RWPE2 (cell line): ENCODE data around the gene MRM2.

Source experiments
- ATAC-seq: fragments of 200-7000 bp; cut with Tn5 transposase; 3 replicates; pipeline ENCODE4 v1.9.1; 2021; ENCODE audit warnings: low read depth
- DNase-seq: peaks from one replicate; pipeline ENCODE4 v3.0.0-alpha.2; 2020; ENCODE audit warnings: low spot score
- H3K27ac ChIP-seq: fragments of 450-650 bp; 2 replicates; pipeline ENCODE4 v1.5.1; 2017; ENCODE audit warnings: mild to moderate bottlenecking; ENCODE audit not compliant: poor library complexity, severe bottlenecking
- H3K27me3 ChIP-seq: fragments of 250-450 bp; sonication (Bioruptor Pico); 2 replicates; pipeline ENCODE4 v1.5.1; 2021; ENCODE audit warnings: mild to moderate bottlenecking, moderate library complexity; ENCODE audit not compliant: insufficient read depth, poor library complexity, severe bottlenecking
- H3K36me3 ChIP-seq: fragments of 250-450 bp; sonication (Bioruptor Pico); 2 replicates; pipeline ENCODE4 v1.5.1; 2020; ENCODE audit warnings: low read depth, mild to moderate bottlenecking, moderate library complexity
- H3K4me1 ChIP-seq: fragments of 250-450 bp; sonication (Bioruptor Pico); 2 replicates; pipeline ENCODE4 v1.5.1; 2021; ENCODE audit warnings: mild to moderate bottlenecking, moderate library complexity; ENCODE audit not compliant: insufficient read depth, poor library complexity, severe bottlenecking
- H3K4me3 ChIP-seq: fragments of 250-450 bp; sonication (Bioruptor Pico); 2 replicates; pipeline ENCODE4 v1.5.1; 2021; ENCODE audit warnings: mild to moderate bottlenecking, moderate library complexity; ENCODE audit not compliant: severe bottlenecking
- H3K9me3 ChIP-seq: fragments of 250-450 bp; sonication (Bioruptor Pico); 2 replicates; pipeline ENCODE4 v1.5.1; 2021; ENCODE audit warnings: mild to moderate bottlenecking, moderate library complexity; ENCODE audit not compliant: severe bottlenecking
- TF ChIP-seq, protein P1 (sequence below): fragments of 450-650 bp; IDR thresholded peaks from one replicate; pipeline ENCODE4 v1.5.1; 2017; ENCODE audit warnings: mild to moderate bottlenecking, moderate library complexity; ENCODE audit not compliant: poor library complexity, severe bottlenecking

Gene MRM2

DNA sequence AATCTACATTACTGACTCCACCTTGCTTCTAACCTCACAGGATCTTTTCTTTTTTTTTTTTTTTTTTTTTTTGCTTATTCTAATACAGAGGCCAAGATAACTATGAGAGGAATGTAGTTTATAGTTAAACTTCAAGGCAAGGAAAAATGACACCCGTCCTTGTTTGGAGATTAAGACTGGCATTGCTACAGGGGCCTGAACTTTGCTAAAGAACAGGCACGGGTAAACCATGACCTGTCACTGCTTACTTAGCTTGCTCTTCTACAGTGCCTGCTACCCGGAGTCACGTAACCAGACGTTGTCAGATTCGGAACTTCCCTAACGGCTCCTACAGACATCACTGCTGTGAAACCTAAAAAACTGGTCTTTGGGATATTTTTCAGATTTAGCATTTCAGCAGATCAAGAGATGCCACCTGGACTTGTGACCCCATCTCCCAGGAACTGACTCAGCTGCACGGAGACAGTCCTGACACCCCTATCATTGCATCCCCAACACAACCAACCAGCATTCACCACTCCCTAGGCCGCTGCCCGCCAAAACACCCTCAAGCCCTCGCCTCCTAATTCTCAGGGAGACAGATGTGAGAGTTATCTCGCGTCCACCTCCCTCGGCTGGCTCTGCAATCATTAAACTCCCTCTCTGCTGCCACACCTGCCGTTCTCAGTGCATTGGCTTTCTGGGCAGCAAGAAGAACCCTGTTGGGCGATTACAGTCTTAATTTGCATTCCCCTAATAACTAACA is 36.8 kb downstream of the MRM2 start:
- ATAC-seq, result no peak

DNA sequence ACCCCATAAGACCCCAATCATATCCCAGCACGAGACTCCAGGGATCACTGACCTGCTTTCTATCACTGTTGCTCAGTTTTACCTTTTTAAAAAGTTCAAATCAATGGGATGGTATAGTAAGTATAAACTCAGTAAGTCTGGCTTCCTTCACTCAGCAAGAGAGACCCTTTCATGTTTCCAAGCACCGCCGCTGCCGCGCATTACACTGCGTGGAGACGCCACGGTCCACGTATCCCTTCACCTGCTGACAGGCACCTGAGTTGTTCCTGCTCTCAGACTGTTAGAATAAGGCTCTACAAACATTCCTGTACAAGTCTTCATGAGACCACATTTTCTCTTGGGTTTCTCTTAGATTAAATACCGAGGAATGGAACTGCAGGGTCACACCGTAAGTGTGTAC is 37.6 kb downstream of the MRM2 start:
- H3K4me1 ChIP-seq, result no peaks in the 10 kb centered on the region
- H3K36me3 ChIP-seq, result peaks cover 33% of the 10 kb centered on the region

More for the DNA sequence above, 36.8 kb downstream of the MRM2 start:
- peaks cover 33% of the 10 kb centered on the region for H3K36me3 ChIP-seq
- no peaks in the 10 kb centered on the region for H3K4me1 ChIP-seq
- TF ChIP-seq, protein P1, sequence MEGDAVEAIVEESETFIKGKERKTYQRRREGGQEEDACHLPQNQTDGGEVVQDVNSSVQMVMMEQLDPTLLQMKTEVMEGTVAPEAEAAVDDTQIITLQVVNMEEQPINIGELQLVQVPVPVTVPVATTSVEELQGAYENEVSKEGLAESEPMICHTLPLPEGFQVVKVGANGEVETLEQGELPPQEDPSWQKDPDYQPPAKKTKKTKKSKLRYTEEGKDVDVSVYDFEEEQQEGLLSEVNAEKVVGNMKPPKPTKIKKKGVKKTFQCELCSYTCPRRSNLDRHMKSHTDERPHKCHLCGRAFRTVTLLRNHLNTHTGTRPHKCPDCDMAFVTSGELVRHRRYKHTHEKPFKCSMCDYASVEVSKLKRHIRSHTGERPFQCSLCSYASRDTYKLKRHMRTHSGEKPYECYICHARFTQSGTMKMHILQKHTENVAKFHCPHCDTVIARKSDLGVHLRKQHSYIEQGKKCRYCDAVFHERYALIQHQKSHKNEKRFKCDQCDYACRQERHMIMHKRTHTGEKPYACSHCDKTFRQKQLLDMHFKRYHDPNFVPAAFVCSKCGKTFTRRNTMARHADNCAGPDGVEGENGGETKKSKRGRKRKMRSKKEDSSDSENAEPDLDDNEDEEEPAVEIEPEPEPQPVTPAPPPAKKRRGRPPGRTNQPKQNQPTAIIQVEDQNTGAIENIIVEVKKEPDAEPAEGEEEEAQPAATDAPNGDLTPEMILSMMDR, result no peak
- no peaks in the 10 kb centered on the region for H3K27me3 ChIP-seq
- DNase-seq, result no peak
- no peak overlapping the region for H3K27ac ChIP-seq
- no peak overlapping the region for H3K4me3 ChIP-seq
- no peaks in the 10 kb centered on the region for H3K9me3 ChIP-seq

DNA sequence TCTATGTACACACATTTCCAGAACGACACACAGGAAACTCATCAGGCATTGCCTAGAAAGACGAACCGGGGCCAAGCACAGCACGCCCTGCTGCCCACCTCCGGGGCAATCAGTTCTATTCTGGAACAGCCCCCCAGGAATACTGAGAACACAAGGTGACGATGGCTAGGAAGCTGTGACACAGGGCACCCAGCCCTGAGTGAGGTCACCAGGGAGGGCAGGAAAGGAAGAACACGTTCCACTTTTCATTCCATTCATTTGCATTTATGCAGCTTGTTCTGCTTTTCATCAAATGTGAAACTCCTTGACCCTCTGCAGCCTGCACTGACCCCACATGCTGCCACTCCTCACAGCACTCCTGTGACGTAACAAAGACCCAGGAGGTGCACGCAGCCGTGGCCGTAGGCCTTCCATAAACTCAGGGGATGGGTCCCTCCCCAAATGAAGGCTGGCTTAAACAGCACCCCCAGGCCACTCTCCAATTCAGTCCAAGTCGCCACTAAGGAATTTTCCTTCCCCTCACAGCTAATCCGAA is 38.2 kb downstream of the MRM2 start:
- TF ChIP-seq, protein P1, result no peak
- no peaks in the 10 kb centered on the region for H3K27me3 ChIP-seq
- H3K36me3 ChIP-seq, result peaks cover 39% of the 10 kb centered on the region
- no peak for DNase-seq
- H3K4me1 ChIP-seq, result no peaks in the 10 kb centered on the region
- no peak overlapping the region for H3K27ac ChIP-seq
- ATAC-seq, result no peak
- H3K9me3 ChIP-seq, result no peaks in the 10 kb centered on the region
- no peak overlapping the region for H3K4me3 ChIP-seq

More for the DNA sequence above, 37.6 kb downstream of the MRM2 start:
- Histone ChIP-seq H3K4me3 (no peak overlapping the region), H3K27ac (no peak overlapping the region), H3K27me3 (no peaks in the 10 kb centered on the region), H3K9me3 (no peaks in the 10 kb centered on the region)
- TF ChIP-seq, protein P1, result no peak
- ATAC-seq (no peak), DNase-seq (no peak)

DNA sequence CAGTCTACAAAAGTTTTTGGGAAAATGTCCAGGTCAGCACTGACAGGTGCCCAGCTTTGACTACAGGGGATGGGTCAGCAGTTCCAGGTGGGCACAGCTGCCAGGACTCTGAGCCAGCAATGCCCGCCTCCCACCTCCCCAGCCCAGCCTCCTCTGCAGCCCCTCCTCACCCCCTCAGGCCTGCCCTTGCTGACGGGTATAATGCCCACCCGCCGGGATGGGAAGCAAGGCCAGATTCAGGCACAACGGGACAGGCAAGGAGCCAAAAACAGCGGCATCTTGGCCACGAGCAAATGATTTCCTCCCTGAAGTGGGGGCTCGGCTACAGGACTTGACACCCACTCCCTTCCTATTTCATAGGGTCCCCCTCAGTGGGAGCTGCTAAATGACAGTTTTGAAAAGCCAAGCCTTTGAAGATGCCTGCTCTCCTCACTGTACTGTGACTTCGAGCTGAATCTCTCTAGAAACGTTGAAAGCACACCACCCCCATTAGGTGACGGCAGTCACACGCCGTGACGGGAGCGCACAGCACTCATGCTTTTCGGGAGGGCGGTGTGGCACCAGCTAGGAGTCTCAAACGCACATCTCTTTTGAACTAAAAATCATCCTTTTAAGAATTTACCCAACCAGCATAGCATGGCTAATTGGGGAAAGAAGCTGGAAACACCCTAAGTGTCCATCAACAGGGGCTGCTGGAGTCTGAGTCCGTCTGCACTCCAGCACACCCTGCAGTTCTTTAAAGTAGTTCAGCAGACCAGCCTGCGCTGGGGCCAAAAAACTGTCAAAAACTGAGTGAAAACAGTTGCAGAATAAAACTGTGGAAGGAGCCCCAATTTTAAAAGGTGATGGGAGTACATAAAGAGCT is 38.9 kb downstream of the MRM2 start:
- Histone ChIP-seq H3K9me3 (no peaks in the 10 kb centered on the region), H3K36me3 (peaks cover 34% of the 10 kb centered on the region), H3K27me3 (no peaks in the 10 kb centered on the region), H3K4me3 (no peak overlapping the region), H3K4me1 (no peaks in the 10 kb centered on the region), H3K27ac (no peak overlapping the region)
- TF ChIP-seq, protein P1, result no peak
- ATAC-seq, result no peak
- no peak for DNase-seq
